ENCODE results near the gene DENND6B. TPM values are rescaled to one million over a fixed set of nuclear protein-coding genes. Genes with fewer than 3 reads are reported as not detected.

The DENND6B gene
- total and polyA plus RNA-seq, 7 donors, result 0.46 to 1.6 (median 0.81) TPM

DNA sequence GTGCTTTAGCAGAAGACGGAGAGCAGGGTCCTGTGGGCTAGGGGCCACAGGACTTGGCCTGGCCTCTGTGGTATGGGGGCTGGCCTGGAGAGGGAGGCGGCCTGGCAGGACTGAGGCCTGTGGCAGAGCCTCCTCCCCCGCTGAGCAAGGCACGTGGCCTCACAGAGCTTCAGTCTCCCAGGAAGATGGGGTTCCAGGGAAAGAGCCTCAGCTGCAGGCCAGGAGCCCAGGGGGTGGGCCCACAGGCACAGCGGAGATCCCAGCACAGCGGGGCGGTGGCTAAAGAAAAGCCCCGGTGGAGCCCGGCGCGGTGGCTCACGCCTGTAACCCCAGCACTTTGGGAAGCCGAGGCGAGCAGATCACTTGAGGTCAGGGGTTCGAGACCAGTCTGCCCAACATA is 67.5 kb downstream of the DENND6B start:
- WGBS, 3 donors, result 20 to 40% (median 40%) methylated on average over 14 to 15 of the region's 15 CpGs
- Histone ChIP-seq H3K9me3 (no peaks in the 10 kb centered on the region), H3K4me3 (peak overlapping the region; percentile 84), H3K27ac (peak overlapping the region; percentile 88), H3K4me1 (peaks cover 51% of the 10 kb centered on the region), H3K27me3 (ENCODE audit: insufficient read depth in 3 of 3, low read length in 2 of 3) (no peaks in the 10 kb centered on the region), H3K36me3 (ENCODE audit: insufficient read depth in 1 of 2, low read depth in 1 of 2) (peaks cover 0 to 22% of the 10 kb centered on the region in 2 donors)
- DNase-seq, result no peak
- peak; percentile 27 to 31 (median 30) for ATAC-seq
- intact Hi-C loops (cut with DNase I), result loop anchor here in 1 of 2 donors (10.0 kb wide), 1 partner anchor 245 kb away; the partner anchor contains the start of genes LMF2 and NCAPH2
- TF ChIP-seq CTCF (IDR thresholded peaks at IDR 0.05), result no peak

Other genes with a start within 250 kb of the DENND6B start
- gene MLC1, start 241.6 kb downstream of the DENND6B start, total RNA-seq, result not detected
- under 1 TPM in 1 of 3 donors, not detected in 2; under 0.01 TPM for gene MLC1, start 241.6 kb downstream of the DENND6B start, polyA plus RNA-seq
- gene MOV10L1, start 237.0 kb downstream of the DENND6B start, total RNA-seq, result under 1 TPM in 2 of 4 donors, not detected in 2; 0.07 to 0.39 TPM
- gene MOV10L1, start 237.0 kb downstream of the DENND6B start, polyA plus RNA-seq, result under 1 TPM in 1 of 3 donors, not detected in 2; 0.05 TPM
- under 1 TPM in 3 of 4 donors, not detected in 1; 0.16 to 0.69 (median 0.25) TPM for gene PANX2, start 156.3 kb downstream of the DENND6B start, total RNA-seq
- under 1 TPM; 0.03 to 0.09 (median 0.04) TPM for gene PANX2, start 156.3 kb downstream of the DENND6B start, polyA plus RNA-seq
- gene TRABD, start 141.1 kb downstream of the DENND6B start, total RNA-seq, result 10 to 100 TPM; 19.9 to 29.5 (median 24.0) TPM
- gene TRABD, start 141.1 kb downstream of the DENND6B start, polyA plus RNA-seq, result 10 to 100 TPM; 30.6 to 52.1 (median 46.8) TPM
- gene SELENOO, start 126.0 kb downstream of the DENND6B start, total RNA-seq, result 10 to 100 TPM in 3 of 4 donors, 1 to 10 TPM in 1; 10.0 to 26.6 (median 15.9) TPM
- gene SELENOO, start 126.0 kb downstream of the DENND6B start, polyA plus RNA-seq, result 10 to 100 TPM; 18.0 to 22.3 (median 20.6) TPM
- gene TUBGCP6, start 82.0 kb downstream of the DENND6B start, total RNA-seq, result 10 to 100 TPM; 18.0 to 21.8 (median 19.0) TPM
- gene TUBGCP6, start 82.0 kb downstream of the DENND6B start, polyA plus RNA-seq, result 10 to 100 TPM in 2 of 3 donors, 1 to 10 TPM in 1; 9.5 to 11.2 (median 10.6) TPM
- gene HDAC10, start 75.7 kb downstream of the DENND6B start, total RNA-seq, result 10 to 100 TPM; 13.5 to 19.4 (median 15.3) TPM
- 1 to 10 TPM; 4.3 to 5.3 (median 5.1) TPM for gene HDAC10, start 75.7 kb downstream of the DENND6B start, polyA plus RNA-seq
- 100 to 1,000 TPM; 107 to 178 (median 145) TPM for gene MAPK12, start 65.3 kb downstream of the DENND6B start, total RNA-seq
- 100 to 1,000 TPM in 2 of 3 donors, 10 to 100 TPM in 1; 57.4 to 148 (median 131) TPM for gene MAPK12, start 65.3 kb downstream of the DENND6B start, polyA plus RNA-seq
- 1 to 10 TPM; 4.4 to 6.3 (median 5.4) TPM for gene MAPK11, start 56.6 kb downstream of the DENND6B start, total RNA-seq
- 1 to 10 TPM; 1.7 to 5.3 (median 4.0) TPM for gene MAPK11, start 56.6 kb downstream of the DENND6B start, polyA plus RNA-seq
- 10 to 100 TPM; 13.6 to 43.7 (median 15.0) TPM for gene PLXNB2, start 19.4 kb downstream of the DENND6B start, total RNA-seq
- gene PLXNB2, start 19.4 kb downstream of the DENND6B start, polyA plus RNA-seq, result 10 to 100 TPM in 1 of 3 donors, 1 to 10 TPM in 2; 3.9 to 11.6 (median 5.8) TPM
- 10 to 100 TPM; 36.6 to 48.2 (median 42.5) TPM for gene PPP6R2, start 16.3 kb upstream of the DENND6B start, total RNA-seq
- gene PPP6R2, start 16.3 kb upstream of the DENND6B start, polyA plus RNA-seq, result 10 to 100 TPM; 31.6 to 43.7 (median 32.1) TPM
- 10 to 100 TPM; 75.3 to 98.0 (median 82.8) TPM for gene SBF1, start 148.0 kb upstream of the DENND6B start, total RNA-seq
- gene SBF1, start 148.0 kb upstream of the DENND6B start, polyA plus RNA-seq, result 10 to 100 TPM; 42.1 to 58.6 (median 54.9) TPM
- gene ADM2, start 154.5 kb upstream of the DENND6B start, total RNA-seq, result under 1 TPM in 1 of 4 donors, not detected in 3; 0.21 TPM
- gene ADM2, start 154.5 kb upstream of the DENND6B start, polyA plus RNA-seq, result under 1 TPM in 2 of 3 donors, not detected in 1; 0.01 to 0.05 TPM
- not detected for gene MIOX, start 159.8 kb upstream of the DENND6B start, total RNA-seq
- gene MIOX, start 159.8 kb upstream of the DENND6B start, polyA plus RNA-seq, result not detected
- 10 to 100 TPM; 16.7 to 18.6 (median 17.3) TPM for gene LMF2, start 180.7 kb upstream of the DENND6B start, total RNA-seq
- 10 to 100 TPM; 14.9 to 24.1 (median 15.6) TPM for gene LMF2, start 180.7 kb upstream of the DENND6B start, polyA plus RNA-seq
- 10 to 100 TPM; 19.2 to 24.2 (median 21.7) TPM for gene NCAPH2, start 181.2 kb upstream of the DENND6B start, total RNA-seq
- 10 to 100 TPM; 21.8 to 26.3 (median 23.7) TPM for gene NCAPH2, start 181.2 kb upstream of the DENND6B start, polyA plus RNA-seq
- gene SCO2, start 198.6 kb upstream of the DENND6B start, total RNA-seq, result under 1 TPM in 1 of 4 donors, not detected in 3; 0.97 TPM
- gene SCO2, start 198.6 kb upstream of the DENND6B start, polyA plus RNA-seq, result under 1 TPM in 2 of 3 donors, not detected in 1; 0.99 to 1.00 TPM
- gene TYMP, start 203.0 kb upstream of the DENND6B start, total RNA-seq, result 10 to 100 TPM in 3 of 4 donors, 1 to 10 TPM in 1; 7.1 to 18.8 (median 13.3) TPM
- 10 to 100 TPM in 1 of 3 donors, 1 to 10 TPM in 2; 5.0 to 26.0 (median 7.0) TPM for gene TYMP, start 203.0 kb upstream of the DENND6B start, polyA plus RNA-seq
- gene KLHDC7B, start 218.9 kb upstream of the DENND6B start, total RNA-seq, result under 1 TPM in 1 of 4 donors, not detected in 3; 0.11 TPM
- gene KLHDC7B, start 218.9 kb upstream of the DENND6B start, polyA plus RNA-seq, result under 1 TPM in 2 of 3 donors, not detected in 1; 0.01 TPM
- gene SYCE3, start 235.9 kb upstream of the DENND6B start, total RNA-seq, result not detected
- gene SYCE3, start 235.9 kb upstream of the DENND6B start, polyA plus RNA-seq, result not detected